Stimulated activated CD8-positive, alpha-beta memory T cell treated with anti-CD3 and anti-CD28 coated beads, Interleukin-7, amount 100 ng/mL, for 48 hours (primary cell): ENCODE results near the gene DUS3L.
"Not testable (repeated sequence)": the region's sequence is repeated elsewhere in the genome, so short reads cannot be mapped to it uniquely, and the experiment has no call there.

Source experiments
- DNase-seq, 2 donors: peaks; one replicate each; pipeline ENCODE4 v3.0.0-alpha.2; 2020; ENCODE audit warnings: low read depth in 1 of 2; ENCODE audit errors: extremely low read depth in 1 of 2

DUS3L gene

DNA sequence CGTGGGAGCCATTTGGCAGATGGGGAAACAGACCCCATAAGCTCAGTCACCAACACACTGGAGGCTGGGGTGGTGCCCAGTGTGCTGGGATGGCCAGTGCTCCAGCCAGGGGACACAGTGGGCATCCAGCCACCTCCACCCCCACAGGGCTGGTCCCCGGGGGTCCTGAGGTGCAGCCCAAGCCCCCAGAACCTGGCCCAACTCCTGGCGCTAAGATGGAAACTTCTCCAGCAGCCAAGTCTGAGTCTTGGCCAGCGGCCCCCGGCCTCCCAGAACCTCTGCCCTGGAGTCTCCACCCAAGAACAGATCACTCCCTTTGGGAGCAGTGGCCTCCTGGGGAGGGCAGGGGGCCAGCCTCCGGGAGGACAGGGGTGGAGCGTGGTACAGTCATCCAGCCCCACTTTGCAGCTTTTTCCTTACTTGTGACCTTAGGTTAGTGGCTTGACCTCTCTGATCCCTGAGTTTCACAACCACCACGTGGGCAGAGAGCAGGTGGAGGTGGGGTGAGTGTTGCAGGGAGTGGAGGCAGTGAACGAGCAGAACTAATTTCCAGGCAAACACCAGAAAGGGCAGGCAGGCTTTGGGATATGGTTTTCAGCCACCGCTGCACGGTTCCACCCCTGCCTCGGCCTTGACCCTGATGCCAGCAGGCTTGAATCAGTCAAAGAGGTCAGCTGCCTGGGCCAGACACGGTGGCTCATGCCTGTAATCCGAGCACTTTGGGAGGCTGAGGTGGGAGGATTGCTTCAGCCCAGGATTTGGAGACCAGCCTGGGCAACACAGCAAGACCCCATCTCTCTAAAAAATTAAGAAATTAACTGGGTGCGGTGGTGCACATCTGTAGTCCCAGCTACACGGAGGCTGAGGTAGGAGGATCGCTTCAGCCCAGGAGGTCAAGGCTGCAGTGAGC, 9.7 kb upstream of the DUS3L start:
- DNase-seq: no peak

- DNase-seq: no peak
Measured at GRCh38 chr19:5799247-5800241, 8.6 kb upstream of the DUS3L start.

- DNase-seq: no peak
Measured at GRCh38 chr19:5798244-5798643, 7.3 kb upstream of the DUS3L start.

DNA sequence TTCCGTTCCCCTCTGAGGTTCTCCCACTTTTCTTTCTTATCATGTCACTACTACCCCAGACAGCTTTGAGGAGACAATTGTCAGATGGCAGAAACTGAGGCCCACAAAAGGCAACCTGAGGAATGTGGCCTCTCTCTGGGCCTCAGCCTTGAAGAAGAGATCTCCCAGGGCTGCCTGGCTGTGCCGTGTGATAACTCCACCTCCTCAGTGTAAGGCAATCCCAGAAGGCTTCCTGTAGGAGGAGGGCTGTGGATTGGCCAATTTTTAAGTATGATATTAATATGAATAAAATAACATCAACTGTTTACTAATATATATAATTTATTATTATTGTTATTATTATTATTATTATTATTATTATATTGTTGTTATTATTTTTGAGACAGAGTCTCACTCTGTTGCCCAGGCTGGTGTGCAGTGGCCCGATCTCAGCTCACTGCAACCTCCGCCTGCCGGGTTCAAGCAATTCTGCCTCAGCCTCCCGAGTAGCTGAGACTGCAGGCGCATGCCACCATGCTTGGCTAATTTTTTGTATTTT, 4.5 kb upstream of the DUS3L start:
- DNase-seq: no peak

GRCh38 chr19:5793188-5793587, 2.2 kb upstream of the DUS3L start:
- DNase-seq: no peak

DNA sequence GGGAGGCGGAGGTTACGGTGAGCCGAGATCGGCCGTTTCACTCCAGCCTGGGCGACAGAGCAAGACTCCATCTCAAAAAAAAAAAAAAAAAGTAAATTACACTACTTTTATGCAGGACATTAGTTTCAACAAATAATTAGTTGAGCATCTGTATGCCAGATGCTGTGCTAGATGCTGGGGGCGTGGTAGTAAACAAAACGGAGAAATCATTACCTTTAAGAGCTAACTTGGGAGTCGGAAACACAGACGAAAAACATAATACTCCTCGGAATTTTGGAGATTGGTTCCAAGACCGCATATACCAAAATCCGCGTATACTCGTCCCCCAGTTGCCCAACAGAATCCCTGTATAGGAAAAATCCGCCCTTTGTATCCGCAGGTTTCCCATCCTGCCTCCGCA, 1.3 kb upstream of the DUS3L start:
- no peak for DNase-seq

DNA sequence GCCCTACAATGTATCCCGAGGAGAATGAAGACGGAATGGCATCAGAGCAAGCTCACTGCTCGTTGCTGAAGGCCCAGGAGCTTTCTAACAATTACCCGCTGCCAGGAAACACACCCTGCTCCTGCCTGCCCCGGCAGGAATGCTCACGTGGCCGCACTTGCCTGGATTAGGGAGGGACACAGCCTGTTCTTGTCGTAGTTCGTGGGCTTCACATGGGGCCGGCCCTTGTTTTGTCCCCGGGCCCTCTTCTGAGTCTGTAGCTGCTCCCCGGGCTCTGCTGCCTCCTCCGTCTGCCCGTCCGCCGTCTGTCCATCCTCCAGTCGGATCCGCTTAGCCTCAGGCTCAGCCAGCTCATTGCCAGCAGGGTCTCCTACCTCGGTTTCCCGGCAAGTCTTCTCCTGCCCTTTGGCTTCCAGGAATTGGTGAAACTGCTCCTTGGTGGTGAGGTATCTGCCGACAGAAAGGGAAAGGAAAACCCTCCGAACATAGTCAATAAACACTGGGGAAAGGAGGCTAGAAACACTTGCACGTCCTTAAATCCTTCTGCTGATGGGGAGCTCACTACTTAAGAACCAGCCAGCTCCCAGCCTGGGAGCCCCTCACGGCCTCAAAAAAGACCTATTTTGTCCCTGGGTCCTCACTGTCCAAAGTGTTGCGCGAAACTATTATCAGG, 941 bp downstream of the DUS3L start:
- no peak for DNase-seq

- no peak for DNase-seq
Measured at GRCh38 chr19:5789351-5789761, 1.6 kb downstream of the DUS3L start.

GRCh38 chr19:5788422-5788821, 2.5 kb downstream of the DUS3L start:
- no peak for DNase-seq

GRCh38 chr19:5787409-5788182, 3.4 kb downstream of the DUS3L start:
- DNase-seq: no peak

DNA sequence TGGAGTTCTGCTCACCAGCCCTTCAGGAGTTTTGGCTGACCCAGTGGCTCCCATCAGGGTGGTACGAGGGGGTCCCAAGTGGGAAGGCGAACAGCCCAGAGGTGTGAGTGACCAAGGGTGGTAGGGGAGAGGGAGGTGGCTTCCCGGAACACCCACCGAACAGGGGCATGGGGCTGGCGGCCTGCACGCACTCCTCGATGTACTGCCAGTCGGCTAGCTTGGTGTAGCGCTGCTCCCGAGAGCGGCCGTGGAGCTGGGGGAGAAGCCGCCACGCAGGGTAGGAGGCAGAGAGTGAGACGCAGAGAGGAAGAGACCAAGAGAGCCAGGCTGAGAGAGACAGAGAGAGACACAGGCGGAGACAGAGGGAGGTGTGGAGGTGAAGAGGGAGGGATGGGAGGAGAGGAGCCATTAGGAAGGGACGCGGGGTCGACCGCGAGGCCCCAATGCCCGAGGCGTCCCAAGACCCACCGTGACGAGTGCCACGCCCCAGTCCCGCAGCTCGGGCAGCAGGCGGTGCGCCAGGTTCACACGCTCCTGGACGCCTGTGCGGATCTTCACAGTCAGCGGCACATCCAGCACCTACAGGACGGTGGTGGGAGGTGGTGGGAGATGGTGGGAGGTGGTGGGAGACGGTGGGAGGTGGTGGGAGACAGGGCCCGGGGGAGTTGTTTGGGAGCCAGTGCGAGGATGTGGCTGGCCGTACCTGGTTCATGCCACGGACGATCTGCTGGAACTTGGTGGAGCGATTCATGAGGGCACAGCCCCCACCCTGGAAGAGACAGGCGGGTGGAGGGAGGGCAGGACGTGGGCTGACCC, 4.2 kb downstream of the DUS3L start:
- DNase-seq: no peak

- DNase-seq: no peak
Measured at GRCh38 chr19:5785423-5785822, 5.5 kb downstream of the DUS3L start.

DNA sequence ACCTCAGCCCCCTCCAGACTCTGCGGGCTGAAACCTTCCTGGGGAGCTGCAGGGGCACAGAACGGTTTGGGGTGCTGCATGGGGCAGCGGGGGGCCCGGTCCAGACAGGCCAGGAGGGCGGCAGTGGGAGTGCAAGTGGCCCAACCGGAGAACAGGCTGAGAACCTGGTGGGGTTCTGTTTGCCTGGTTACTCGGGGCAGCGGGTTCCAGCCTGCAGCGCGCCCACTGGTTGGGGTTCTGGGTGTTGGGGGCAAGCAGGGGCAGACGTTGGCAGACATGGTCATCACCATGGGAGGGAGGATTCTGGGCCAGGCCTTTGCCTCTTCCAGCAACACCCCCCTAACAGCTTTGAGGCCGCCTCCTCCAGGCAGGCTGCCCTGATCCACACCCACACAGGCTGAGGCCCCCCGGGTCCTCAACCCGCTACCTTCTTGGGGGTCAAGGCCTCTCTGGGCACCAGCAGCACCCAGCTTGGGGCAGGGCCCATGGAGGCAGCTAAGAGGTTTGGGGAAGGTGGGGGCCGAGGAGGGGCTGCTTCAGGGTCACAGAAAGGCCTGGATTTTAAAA, 6.3 kb downstream of the DUS3L start, which contains the start of gene PRR22:
TSS of gene PRR22 (minus strand) at position 166 of the 567 bp plus-strand sequence. CDS start at position 80, 86 bp downstream.
- DNase-seq: no peak

DNA sequence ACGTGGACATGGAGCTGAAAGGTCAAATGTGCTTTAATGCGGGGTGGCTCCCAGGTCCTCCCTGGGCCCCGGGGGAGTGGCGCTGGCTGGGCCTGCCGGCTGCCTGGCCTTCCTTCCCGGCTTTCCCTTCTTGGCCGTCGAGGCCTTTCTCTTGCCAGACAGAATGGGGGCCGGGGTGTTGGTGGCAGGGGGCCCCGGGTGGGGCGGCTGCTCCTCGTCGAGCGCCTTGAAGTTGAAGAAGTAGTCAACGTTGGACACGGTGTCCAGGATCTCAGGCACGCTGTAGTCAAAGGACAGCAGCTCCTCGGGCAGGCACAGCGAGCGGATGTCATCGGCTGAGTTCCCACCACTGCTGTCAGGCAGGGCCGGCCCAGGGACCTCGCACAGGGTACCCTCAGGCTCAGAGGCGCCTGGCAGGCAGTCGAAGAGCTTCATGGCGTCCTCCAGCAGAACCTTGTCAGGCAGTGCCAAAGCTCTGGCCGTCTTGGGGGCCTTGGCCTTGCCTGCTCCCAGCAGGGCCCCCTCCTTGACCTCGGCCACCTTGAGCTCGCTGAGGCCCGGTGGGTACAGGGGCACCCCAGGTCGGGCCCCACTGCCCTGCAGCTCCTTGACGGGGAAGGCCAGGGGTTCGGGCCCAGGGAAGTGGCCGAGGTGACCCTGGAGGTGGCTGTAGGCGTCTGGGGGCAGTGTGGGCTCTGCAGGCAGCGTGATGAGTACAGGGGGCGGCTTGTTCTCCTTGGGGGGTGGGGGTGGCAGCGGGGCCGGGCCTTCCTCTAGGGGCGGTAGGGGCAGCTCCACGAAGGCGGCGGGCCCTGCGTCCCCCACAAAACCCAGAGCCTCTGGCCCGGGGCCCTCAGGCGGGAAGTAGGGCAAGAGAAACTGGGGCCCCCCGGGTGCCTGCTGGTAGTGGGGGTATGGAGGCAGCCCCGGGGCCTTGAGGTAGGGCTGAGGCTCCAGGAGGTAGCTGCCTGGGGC, 7.7 kb downstream of the DUS3L start:
- DNase-seq: no peak

GRCh38 chr19:5782322-5782721, 8.6 kb downstream of the DUS3L start:
- no peak for DNase-seq

DNA sequence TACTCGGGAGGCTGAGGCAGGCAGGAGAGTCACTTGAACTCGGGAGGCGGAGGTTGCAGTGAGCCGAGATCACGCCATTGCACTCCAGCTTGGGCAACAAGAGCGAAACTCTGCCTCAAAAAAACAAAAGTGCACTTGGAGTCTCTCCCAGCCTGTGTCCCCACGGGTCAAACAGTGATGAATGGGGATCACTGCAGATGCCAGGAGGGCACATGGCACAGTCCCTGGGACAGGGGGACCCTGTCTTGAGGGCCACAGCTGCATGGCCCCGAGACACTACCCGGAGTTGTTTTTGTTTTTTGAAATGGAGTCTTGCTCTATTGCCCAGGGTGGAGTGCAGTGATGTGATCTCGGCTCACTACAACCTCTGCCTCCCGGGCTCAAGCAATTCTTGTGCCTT, 10.0 kb downstream of the DUS3L start:
- DNase-seq: not testable (repeated sequence)

GRCh38 chr19:5778402-5778801, 12.6 kb downstream of the DUS3L start:
- DNase-seq: no peak
